Measurements from ENCODE around the gene ITCH.
"Not testable (repeated sequence)": the region's sequence is repeated elsewhere in the genome, so short reads cannot be mapped to it uniquely, and the experiment has no call there.

ITCH gene

DNA sequence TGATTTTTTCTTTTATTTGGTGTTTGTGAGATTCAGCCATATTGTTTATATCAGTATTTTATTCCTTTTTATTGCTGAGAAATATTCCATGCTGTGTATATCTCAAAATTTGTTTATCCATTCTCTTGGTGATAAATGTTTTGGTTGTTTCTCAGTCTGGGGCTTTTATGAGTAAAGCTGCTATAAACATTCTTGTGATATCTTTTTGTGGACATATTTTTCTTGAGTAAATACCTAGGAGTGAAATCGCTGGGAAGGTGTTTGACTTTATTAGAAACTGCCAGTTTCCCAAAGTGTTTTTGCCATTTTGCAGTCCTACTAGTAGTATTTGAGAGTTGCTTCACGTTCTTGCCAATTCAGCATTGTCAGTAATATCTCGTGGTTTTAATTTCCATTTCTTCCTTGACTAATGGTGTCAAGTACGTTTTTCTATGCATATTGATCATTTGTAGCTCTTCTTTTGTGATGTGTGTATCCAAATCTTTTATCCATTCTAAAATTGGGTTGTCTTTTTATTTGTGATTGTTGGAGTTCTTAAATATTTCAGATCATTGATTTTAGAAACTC lies 122.1 kb downstream of the ITCH start:
- TF ChIP-seq, protein P1, sequence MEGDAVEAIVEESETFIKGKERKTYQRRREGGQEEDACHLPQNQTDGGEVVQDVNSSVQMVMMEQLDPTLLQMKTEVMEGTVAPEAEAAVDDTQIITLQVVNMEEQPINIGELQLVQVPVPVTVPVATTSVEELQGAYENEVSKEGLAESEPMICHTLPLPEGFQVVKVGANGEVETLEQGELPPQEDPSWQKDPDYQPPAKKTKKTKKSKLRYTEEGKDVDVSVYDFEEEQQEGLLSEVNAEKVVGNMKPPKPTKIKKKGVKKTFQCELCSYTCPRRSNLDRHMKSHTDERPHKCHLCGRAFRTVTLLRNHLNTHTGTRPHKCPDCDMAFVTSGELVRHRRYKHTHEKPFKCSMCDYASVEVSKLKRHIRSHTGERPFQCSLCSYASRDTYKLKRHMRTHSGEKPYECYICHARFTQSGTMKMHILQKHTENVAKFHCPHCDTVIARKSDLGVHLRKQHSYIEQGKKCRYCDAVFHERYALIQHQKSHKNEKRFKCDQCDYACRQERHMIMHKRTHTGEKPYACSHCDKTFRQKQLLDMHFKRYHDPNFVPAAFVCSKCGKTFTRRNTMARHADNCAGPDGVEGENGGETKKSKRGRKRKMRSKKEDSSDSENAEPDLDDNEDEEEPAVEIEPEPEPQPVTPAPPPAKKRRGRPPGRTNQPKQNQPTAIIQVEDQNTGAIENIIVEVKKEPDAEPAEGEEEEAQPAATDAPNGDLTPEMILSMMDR (IDR thresholded peaks at IDR 0.05; ENCODE audit: low read depth, low read length) = no peak
- H3K4me3 ChIP-seq (replicated peaks in 1 of 2; ENCODE audit: low read depth in 2 of 2, low read length in 2 of 2) = no peak overlapping the region
- DNase-seq (ENCODE audit: low read depth in 2 of 2) = no peak

DNA sequence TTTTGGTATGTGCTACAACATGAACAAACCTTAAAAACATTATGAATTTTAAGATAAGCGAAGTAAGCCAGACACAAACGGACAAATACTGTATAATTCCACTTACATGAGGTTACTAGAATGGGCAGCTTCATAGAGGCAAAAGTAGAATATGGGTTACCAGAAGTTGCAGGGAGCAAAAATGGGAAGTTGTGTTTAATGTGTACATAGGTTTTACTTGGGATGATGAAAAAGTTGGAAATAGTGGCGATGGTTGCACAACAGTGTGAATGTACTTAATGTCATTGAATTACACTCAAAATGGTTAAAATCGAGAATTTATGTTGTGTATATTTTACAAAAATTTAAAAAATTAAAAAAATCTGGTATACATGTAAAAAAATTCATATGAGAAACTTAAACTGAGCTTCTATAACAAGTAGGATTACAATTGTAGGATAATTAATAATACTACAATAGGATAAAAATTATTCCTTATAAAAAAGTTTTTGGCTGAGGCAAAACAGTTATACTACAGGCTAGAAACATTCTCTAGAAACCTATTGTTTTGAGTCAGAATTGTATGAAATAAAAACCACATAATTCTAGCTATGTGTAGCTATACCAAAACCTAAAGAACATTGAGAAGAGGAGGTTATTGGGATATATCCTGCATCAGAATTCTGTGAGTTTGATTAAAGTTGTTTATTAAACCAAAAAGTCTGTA lies 128.3 kb downstream of the ITCH start:
- DNase-seq (ENCODE audit: low read depth in 2 of 2) = no peak
- TF ChIP-seq, protein P1 (IDR thresholded peaks at IDR 0.05; ENCODE audit: low read depth, low read length) = no peak
- no peak overlapping the region for H3K4me3 ChIP-seq (replicated peaks in 1 of 2; ENCODE audit: low read depth in 2 of 2, low read length in 2 of 2)

DNA sequence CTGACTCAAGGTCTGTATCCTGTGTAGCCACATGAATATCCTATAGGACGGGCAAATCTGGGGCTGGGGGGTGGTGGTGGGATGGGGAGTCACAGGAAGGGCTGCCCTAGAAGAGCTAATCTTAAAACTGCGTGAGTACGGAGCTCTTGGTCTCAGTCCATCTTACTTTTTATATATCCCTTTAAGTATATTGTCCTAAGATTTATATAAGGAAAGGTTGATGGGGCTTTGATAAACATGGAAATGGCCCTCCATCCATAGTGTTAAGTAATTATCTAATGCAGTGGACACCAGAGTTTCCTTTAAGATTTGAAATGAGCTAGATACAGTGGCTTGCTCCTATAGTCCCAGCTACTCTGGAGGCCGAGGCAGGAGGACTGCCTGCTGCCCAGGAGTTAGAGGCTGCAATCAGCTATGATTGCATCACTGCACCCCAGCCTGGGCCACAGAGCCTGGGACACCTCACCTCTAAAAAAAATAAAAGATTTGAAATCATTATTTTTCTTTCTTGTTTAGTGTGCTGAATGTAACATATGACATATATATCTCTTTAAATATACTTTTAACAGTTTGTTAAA lies 128.9 kb downstream of the ITCH start:
- no peak for DNase-seq (ENCODE audit: low read depth in 2 of 2)
- TF ChIP-seq, protein P1 (IDR thresholded peaks at IDR 0.05; ENCODE audit: low read depth, low read length) = no peak
- no peak overlapping the region for H3K4me3 ChIP-seq (replicated peaks in 1 of 2; ENCODE audit: low read depth in 2 of 2, low read length in 2 of 2)

DNA sequence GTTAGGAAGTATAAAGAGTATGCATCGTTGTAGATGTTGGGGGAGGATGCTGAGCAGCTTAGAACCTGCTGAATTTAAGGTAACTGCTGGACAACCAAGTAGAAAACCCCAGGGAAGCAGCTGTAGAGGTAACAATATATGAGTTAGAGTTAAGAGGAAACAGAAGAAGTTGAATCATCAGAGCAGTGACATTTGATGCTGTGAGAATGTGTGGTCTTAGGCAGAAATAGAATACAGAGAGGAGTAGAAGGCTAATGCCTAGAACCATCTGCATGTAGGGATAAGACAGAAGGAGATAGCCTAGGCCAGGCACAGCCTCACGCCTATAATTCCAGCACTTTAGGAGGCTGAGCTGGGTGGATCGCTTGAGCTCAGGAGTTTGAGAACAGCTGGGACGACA lies 130.6 kb downstream of the ITCH start:
- H3K4me3 ChIP-seq (replicated peaks in 1 of 2; ENCODE audit: low read depth in 2 of 2, low read length in 2 of 2) = no peak overlapping the region
- no peak for DNase-seq (ENCODE audit: low read depth in 2 of 2)
- TF ChIP-seq, protein P1 (IDR thresholded peaks at IDR 0.05; ENCODE audit: low read depth, low read length) = no peak

DNA sequence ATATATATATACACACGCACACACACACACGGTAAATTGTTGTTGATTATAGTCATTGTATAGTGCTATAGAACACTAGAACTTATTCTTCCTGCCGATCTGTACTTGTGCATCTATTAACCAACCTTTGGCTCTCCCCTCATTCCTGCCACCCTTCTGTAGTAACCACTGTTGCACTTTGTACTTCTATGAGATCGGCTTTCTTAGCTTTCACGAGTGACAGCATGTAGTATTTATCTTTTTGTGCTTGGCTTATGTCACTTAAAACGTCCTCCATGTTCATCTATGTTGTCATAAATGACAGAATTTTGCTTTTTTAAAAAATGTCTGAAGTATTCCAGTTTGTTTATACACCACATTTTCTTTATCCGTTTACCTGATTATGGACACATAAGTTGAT lies 132.2 kb downstream of the ITCH start:
- no peak overlapping the region for H3K4me3 ChIP-seq (replicated peaks in 1 of 2; ENCODE audit: low read depth in 2 of 2, low read length in 2 of 2)
- no peak for DNase-seq (ENCODE audit: low read depth in 2 of 2)
- TF ChIP-seq, protein P1 (IDR thresholded peaks at IDR 0.05; ENCODE audit: low read depth, low read length) = no peak

DNA sequence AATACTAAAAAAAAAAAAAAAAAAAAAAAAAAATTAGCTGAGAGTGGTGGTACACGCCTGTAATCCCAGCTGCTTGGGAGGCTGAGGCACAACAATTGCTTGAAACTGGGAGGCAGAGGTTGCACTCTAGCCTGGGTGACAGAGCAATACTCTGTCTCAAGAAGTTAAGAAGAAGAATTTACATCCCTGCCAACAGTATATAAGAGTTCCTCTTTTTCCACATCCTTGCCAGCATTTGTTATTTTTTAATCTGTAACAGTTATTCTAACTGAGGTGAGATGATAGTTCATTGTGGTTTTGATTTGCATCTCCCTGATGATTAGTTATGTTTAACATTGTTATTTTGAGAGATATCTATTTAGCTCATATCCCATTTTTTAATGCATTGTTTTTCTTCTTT lies 132.8 kb downstream of the ITCH start:
- TF ChIP-seq, protein P1 (IDR thresholded peaks at IDR 0.05; ENCODE audit: low read depth, low read length) = no peak
- H3K4me3 ChIP-seq (replicated peaks in 1 of 2; ENCODE audit: low read depth in 2 of 2, low read length in 2 of 2) = no peak overlapping the region
- DNase-seq (ENCODE audit: low read depth in 2 of 2) = no peak

DNA sequence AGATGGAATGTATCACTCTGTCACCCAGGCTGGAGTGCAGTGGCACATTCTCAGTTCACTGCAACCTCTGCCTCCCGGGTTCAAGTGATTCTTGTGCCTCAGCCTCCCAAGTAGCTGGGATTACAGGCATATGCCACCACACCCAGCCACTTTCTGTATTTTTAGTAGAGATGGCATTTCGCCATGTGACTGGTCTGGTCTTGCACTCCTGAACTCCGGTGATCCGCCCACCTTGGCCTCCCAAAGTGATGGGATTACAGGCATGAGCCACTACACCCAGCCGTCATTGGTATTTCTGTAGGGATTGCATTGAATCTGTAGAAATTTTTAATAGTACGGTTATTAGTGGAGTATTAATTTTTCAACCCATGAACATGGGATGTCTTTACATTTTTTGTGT lies 134.5 kb downstream of the ITCH start:
- H3K4me3 ChIP-seq (replicated peaks in 1 of 2; ENCODE audit: low read depth in 2 of 2, low read length in 2 of 2); DNase-seq (ENCODE audit: low read depth in 2 of 2): not testable (repeated sequence)

All from cardiac fibroblast (primary cell).